ENCODE measurements around the gene KCMF1.
A peak's percentile ranks its signal among the peaks of the same experiment; 100 is the strongest.

The KCMF1 gene

GRCh38 chr2:84956334-84957297 is 14.3 kb upstream of the KCMF1 start:
- no peak for DNase-seq

- DNase-seq: no peak
Observed at GRCh38 chr2:84957771-84958134, 13.2 kb upstream of the KCMF1 start.

- DNase-seq: no peak
Observed at GRCh38 chr2:84958135-84959059, 12.6 kb upstream of the KCMF1 start.

GRCh38 chr2:84959095-84959565 is 11.8 kb upstream of the KCMF1 start:
- DNase-seq: no peak

GRCh38 chr2:84959566-84960506 is 11.1 kb upstream of the KCMF1 start:
- no peak for DNase-seq

GRCh38 chr2:84962917-84963316 is 8.0 kb upstream of the KCMF1 start:
- no peak for DNase-seq

GRCh38 chr2:84963323-84963691 is 7.7 kb upstream of the KCMF1 start:
- no peak for DNase-seq

- no peak for DNase-seq
Observed at GRCh38 chr2:84963692-84964405, 7.1 kb upstream of the KCMF1 start.

- no peak for DNase-seq
Observed at GRCh38 chr2:84964406-84965191, 6.4 kb upstream of the KCMF1 start.

GRCh38 chr2:84965192-84965516 is 5.8 kb upstream of the KCMF1 start:
- no peak for DNase-seq

- DNase-seq: no peak
Observed at GRCh38 chr2:84965827-84966226, 5.1 kb upstream of the KCMF1 start.

GRCh38 chr2:84966731-84967130 is 4.2 kb upstream of the KCMF1 start:
- no peak for DNase-seq

GRCh38 chr2:84969511-84970209 is 1.3 kb upstream of the KCMF1 start:
- peak; percentile 41 for DNase-seq

- no peak for DNase-seq
Observed at GRCh38 chr2:84970210-84970867, 622 bp upstream of the KCMF1 start.

- peak; percentile 74 for DNase-seq
Observed at GRCh38 chr2:84971510-84972206, 697 bp downstream of the KCMF1 start.

- DNase-seq: no peak
Observed at GRCh38 chr2:84972207-84972783, 1.3 kb downstream of the KCMF1 start.

- no peak for DNase-seq
Observed at GRCh38 chr2:84972932-84973331, 2.0 kb downstream of the KCMF1 start.

GRCh38 chr2:84980263-84980983 is 9.5 kb downstream of the KCMF1 start:
- no peak for DNase-seq
